Fibroblast of mammary gland (primary cell): Measurements from ENCODE around the gene SP6.
A peak's percentile ranks its signal among the peaks of the same experiment; 100 is the strongest.

ENCODE experiments used
- DNase-seq: peaks from one replicate; pipeline ENCODE4 v3.0.0-alpha.2; 2010; ENCODE audit warnings: low read depth
- H3K4me3 ChIP-seq: 2 replicates; pipeline ENCODE4 v1.5.1; 2011; ENCODE audit warnings: low read depth, mild to moderate bottlenecking, low read length, moderate library complexity; ENCODE audit not compliant: control insufficient read depth
- CTCF ChIP-seq: conservative IDR thresholded peaks from 2 replicates; pipeline ENCODE4 v1.5.1; 2011; ENCODE audit warnings: low read depth, low read length, inconsistent platforms; ENCODE audit not compliant: control insufficient read depth, insufficient read depth

The SP6 gene

GRCh38 chr17:47864791-47865216 lies 13.8 kb upstream of the SP6 start:
- no peak for DNase-seq

DNA sequence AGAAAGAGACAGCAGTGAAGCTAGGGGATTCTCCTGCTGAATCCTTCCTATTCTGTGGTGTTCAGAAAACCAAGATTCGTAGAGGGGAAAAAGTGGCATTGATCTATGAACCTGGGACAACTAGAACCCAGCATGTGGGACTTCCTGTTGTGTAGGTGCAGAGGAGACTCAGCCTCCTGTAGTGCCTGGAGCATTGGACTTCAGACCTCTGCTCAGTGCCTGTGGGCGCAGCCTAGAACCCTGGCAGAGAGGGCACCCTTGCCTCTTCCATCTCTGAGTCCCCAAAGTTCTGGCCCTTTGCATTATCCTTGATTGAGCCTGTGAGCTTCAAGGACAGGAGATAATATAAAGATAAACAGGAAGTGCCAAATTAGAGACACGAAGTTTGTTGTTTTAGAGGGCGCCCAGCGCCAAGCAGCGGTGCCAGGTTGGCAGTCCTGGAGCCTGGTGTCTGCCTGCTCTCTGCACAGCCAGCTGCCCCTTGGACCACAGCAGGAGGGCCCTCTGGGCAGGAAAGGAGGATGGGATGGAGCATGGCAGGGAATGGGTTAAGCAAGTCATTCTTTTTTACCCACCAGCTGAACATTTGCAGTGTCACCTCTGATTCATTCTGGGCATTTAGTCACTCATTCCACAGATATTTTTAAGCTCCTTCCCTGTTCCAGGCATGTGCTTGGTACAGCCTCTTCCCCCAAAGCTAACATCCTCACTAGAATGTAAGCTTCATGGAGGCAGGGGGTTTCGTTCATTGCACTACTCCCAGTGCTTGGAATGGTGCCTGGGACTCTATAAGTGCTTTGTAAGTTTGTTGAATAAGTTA lies 11.9 kb upstream of the SP6 start:
- no peak for TF ChIP-seq CTCF

More at GRCh38 chr17:47864791-47865216, 13.8 kb upstream of the SP6 start:
- no peak overlapping the region for H3K4me3 ChIP-seq
- TF ChIP-seq CTCF, result no peak

GRCh38 chr17:47860386-47860785 lies 9.4 kb upstream of the SP6 start:
- no peak for DNase-seq
- H3K4me3 ChIP-seq, result no peak overlapping the region
- no peak for TF ChIP-seq CTCF

More for the DNA sequence above, 11.9 kb upstream of the SP6 start:
- DNase-seq, result peak; percentile 85
- no peak overlapping the region for H3K4me3 ChIP-seq

DNA sequence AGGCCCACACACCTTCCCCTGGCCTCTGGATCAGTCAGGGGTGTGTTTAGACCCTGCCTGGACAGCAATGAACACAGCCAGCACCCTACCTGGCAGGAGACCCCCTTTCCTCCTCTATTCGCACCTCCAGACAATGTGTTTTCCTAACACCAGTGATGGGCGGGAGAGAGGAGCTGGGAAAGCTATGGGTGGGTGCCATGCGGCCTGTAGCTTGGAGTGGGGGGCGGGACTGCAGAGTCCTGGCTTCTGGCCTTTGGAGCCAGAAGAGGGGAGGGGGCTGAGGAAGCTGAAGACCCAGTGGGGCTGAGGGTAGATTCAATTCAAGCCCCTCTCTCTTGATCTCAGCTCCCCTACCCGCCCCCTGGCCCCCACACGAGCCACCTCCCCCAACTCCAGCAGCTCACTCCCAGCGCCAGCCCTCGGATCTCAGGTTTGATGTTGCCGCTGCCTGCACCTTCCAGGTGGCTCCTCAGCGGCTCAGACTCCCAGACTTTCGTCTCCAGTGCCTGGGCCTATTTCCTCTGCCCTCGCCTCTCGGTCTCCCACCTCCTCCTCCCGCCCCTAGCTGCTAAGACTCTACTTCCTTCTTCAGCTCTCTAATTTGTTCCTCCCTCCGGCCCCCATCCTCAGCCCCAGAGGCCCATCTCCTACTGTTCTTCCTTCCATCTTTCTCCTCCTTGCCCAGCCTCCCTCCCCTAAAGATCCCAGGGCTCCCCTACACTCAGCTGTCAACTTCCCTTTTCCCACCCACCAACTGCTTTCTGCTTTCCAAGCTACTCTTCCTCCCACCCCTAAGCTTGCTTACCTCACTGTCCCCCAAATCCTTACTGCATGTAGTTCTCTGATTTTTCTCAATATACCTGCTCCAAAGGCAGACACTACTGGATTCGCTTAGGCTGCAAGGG lies 6.8 kb upstream of the SP6 start:
- H3K4me3 ChIP-seq, result no peak overlapping the region
- DNase-seq, result no peak
- no peak for TF ChIP-seq CTCF

DNA sequence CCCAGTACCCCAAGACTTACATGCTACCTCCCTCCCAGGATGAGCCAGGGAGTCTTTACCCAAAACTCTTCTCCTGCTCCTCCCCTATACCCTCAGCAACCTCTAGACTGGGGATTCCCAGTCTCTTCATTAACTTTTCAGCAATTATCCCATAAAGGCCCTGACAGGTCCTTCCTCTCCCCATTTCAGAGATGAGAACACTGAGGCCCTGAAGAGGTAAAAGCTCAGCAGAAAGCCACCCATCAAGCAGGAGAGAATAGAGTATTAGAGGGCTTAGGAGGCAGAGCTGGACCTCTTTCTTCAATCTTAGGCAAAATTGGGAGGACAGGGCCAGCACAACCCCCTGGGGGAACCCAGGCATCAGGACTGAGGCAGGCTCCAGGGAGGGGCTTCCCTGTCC lies 5.9 kb upstream of the SP6 start:
- no peak for TF ChIP-seq CTCF
- DNase-seq, result no peak
- H3K4me3 ChIP-seq, result no peak overlapping the region

GRCh38 chr17:47855737-47856136 lies 4.8 kb upstream of the SP6 start:
- TF ChIP-seq CTCF, result no peak
- H3K4me3 ChIP-seq, result no peak overlapping the region
- no peak for DNase-seq
